Kasumi-1 (cell line): ENCODE data around the gene GAS2L1.
"Not testable (repeated sequence)": the region's sequence is repeated elsewhere in the genome, so short reads cannot be mapped to it uniquely, and the experiment has no call there.

Experiments
- DNase-seq, 2 experiments: peaks; one replicate each; lab custom pipeline; 2025; lab: John Stamatoyannopoulos, UW

GAS2L1 gene

GRCh38 chr22:29342177-29342576 lies 35.7 kb downstream of the GAS2L1 start:
- DNase-seq, result peak; percentile 44 to 46

- DNase-seq, result no peak
These were observed 36.3 kb downstream of the GAS2L1 start for GRCh38 chr22:29342577-29343312.

DNA sequence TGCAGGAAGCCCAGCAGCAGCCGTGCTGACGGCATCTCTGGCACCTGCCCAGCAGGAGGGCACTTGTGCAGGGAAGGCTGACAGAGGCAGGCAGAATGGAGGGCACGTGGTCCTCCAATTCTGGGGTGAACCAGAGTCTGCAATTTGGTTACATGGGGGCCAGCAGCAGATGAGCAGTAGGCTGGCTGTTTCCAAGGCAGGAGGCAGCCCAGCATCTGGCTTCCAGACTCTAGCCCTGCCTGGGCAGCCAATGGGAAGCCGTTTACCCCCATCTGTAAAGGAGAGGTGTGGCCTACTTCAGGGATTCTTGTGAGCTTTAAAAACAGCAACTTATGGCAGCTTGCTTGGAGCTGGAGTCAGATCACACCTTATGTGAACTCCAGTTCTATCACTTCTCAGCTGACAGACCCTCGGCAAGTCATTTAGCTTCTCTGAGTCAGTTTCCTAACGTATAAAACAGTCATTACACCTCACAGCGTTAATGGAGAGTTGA lies 36.9 kb downstream of the GAS2L1 start:
- DNase-seq, result no peak

GRCh38 chr22:29344137-29344536 lies 37.7 kb downstream of the GAS2L1 start:
- no peak for DNase-seq

GRCh38 chr22:29344889-29345288 lies 38.4 kb downstream of the GAS2L1 start:
- DNase-seq, result not testable (repeated sequence)

DNA sequence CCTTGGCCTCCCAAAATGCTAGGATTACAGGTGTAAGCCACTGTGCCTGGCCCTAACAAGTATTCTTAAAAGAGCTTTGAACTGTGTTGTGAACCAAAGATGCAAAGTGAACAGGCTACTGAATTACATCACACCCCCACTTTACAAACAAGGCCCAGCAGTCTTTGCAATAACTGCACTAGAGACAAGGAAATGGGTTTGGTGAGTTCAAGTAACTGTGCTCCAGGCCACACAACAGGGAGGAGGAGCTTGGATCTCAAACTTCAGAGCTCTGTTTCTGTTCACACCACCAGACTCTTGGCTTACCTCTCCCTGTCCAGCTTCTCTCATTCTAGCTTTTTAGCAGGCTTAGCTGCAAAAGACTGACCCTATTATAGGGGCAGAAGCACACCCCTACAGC lies 39.5 kb downstream of the GAS2L1 start:
- DNase-seq, result no peak

DNA sequence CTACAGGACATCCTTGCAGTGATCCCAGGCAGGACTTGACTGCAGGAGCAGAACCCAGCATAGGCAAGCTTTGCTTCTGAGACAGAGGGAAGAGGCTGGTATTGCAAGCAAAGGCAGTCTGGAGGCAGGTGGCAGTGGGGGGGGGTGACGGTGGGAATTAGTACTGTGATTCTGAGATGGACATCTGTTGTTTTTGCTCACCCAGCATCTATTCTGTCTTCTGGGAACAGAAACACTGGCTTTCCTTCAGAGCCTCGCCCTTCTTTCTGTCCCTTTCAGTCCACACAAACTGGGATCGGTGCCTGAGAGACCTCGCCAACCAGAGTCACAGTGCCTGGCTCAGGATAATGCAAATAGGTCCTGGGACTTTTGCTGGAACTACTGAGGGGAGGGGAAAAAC lies 40.2 kb downstream of the GAS2L1 start:
- DNase-seq, result no peak

DNA sequence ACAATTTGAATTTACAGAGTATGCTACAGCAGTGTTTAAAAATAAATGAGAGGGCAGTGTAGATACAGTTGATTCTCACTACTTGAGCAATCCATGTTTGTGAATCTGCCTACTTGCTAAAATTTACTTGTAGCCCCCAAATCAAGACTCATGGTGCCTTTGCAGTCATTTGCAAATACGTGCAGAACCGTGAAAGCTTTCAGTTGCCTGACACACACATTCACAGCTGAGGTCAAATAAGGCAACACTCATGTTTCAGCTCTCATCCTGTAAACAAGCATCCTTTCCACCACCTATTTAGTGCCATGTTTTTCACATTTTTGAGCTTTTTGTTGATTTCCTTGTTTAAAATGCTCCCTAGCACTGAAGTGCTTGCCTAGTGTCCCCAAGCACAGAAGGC lies 41.6 kb downstream of the GAS2L1 start:
- no peak for DNase-seq

GRCh38 chr22:29348956-29349355 lies 42.5 kb downstream of the GAS2L1 start:
- no peak for DNase-seq

GRCh38 chr22:29351042-29351441 lies 44.6 kb downstream of the GAS2L1 start:
- DNase-seq, result no peak

DNA sequence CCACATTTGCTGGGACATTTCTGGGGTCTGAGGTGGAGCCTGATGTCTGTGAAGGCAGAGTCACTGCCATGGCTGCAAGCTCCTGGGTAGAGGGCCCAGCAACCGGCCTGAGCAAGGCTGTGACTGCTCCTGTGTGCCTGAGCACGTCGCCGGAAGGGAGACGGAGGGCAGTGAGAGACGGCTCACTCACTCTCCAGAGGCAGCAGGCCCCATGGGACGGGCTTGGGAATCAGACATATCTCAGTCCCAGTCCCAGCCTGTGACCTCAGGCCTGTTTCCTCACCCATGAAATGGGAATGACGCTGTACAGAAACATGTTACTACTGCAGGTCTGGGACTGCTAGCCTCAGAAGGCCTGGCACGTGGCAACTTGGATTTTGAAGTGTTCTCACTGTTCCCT lies 45.4 kb downstream of the GAS2L1 start:
- no peak for DNase-seq

DNA sequence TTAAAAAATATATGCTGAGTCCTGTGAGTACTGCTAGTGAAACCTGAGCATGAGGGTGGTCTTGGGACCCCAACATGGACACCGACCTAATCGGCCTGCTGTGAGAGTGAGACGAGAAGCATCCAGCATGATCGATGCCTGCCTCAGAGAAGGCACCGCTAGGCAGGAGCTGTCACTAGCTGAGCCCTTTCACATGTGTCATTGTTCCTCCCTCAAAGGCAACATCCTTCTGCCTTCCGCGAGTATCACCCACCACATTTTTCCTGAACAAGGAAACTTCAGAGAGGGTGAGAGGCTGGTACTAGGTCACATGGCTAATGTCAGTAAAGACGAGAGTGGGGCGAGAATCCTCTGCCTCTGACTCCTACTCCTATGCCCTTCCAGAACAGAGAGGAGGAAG lies 46.3 kb downstream of the GAS2L1 start:
- DNase-seq, result no peak

DNA sequence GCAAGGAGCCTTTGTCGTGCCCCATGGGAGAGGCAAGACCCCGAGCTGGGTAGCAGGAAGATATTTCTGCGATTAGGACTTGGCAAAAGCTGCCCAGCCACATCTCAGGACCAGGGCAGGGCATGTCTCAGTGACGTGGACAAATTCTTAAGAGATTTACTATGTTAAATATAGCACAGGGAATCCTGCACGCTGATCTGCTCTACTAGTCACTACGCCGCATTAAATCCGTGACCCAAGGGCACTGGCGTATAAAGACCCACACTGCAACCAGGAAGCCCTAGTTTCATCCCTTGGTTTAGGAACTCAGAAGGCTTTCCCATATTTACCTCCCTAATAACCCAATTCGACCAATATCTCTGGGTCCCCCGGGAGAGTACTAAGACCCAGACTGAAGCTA lies 46.8 kb downstream of the GAS2L1 start:
- DNase-seq, result no peak

DNA sequence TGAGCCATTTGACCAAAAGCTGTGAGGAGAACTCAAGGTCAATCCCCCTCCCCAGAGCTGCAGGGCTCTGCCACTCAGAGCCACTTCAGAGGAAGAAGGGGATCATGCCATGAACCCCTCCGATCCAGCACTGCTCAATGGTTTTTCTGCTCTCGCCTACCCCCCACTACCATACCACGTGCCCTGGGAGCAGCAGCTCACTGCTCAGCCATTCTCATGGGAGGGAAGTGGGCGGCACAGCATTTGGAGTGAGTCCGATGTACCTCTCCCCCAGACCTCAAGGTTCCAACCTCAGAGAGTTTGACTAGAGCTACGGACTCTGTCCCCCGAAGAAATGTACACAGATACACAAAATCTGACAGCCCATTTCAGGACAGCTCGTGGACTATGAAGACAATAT lies 47.4 kb downstream of the GAS2L1 start:
- DNase-seq, result no peak

DNA sequence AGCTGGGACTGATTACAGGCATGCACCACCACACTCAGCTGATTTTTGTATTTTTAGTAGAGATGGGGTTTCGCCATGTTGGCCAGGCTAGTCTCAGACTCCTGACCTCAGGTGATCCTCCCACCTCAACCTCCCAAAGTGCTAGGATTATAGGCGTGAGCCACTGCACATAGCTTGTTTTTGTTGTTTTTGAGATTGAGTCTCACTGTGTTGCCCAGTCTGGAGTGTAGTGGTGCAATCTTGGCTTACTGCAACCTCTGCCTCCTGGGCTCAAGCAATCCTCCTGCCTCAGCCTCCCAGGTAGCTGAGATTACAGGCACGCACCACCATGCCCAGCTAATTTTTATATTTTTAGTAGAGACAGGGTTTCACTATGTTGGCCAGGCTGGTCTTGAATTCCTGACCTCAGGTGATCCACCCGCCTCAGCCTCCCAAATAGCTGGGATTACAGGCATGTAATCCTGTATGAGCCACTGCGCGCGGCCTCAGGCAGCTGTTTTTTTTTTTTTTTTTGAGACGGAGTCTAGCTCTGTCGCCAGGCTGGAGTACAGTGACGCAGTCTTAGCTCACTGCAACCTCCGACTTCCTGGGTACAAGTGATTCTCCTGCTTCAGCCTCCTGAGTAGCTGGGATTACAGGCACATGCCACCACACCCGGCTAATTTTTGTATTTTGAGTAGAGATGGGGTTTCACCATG lies 50.9 kb downstream of the GAS2L1 start:
- not testable (repeated sequence) for DNase-seq

- DNase-seq, result peak in 1 of 2 experiments; percentile 36
These were observed 53.0 kb downstream of the GAS2L1 start for GRCh38 chr22:29359469-29359868.
